GM18909 (cell line): ENCODE data around the gene ZNF417.
"Not testable (repeated sequence)": the region's sequence is repeated elsewhere in the genome, so short reads cannot be mapped to it uniquely, and the experiment has no call there.

ENCODE experiments used
- ATAC-seq: cut with Tn5 transposase; IDR thresholded peaks from one replicate; pipeline ENCODE4 v1.9.1; 2021; ENCODE audit warnings: mild to moderate bottlenecking; ENCODE audit not compliant: unreplicated experiment, poor library complexity

The ZNF417 gene

GRCh38 chr19:57888107-57888559 is 28.3 kb downstream of the ZNF417 start:
- no peak for ATAC-seq

GRCh38 chr19:57887195-57887941 is 29.0 kb downstream of the ZNF417 start:
- no peak for ATAC-seq

- ATAC-seq, result no peak
Observed at GRCh38 chr19:57886046-57886445, 30.3 kb downstream of the ZNF417 start.

DNA sequence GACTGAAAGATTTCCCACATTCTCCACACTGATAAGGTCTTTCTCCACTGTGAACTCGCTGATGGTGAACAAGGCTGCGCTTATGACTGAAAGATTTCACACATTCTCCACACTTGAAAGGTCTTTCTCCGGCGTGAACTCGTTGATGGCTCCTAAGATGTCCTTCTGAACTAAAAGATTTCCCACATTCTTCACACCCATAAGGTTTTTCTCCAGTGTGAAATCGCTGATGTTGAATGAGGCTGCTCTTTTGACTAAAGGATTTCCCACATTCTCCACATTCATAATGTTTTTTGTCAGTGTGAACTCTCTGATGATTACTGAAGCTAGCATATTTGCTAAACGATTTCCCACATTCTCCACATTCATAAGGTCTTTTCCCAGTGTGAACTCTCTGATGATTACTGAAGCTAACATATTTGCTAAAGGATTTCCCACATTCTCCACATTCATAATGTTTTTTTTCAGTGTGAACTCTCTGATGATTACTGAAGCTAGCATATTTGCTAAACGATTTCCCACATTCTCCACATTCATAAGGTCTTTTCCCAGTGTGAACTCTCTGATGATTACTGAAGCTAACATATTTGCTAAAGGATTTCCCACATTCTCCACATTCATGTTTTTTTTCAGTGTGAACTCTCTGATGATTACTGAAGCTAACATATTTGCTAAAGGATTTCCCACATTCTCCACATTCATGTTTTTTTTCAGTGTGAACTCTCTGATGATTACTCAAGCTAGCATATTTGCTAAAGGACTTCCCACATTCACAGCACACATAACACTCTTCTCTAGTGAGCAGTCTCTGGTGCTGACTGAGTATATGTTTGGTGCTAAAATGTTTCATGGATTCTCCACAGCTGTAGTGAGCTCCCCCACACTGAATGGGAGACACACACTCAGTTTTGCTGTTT is 42.3 kb downstream of the ZNF417 start:
- ATAC-seq, result not testable (repeated sequence)

DNA sequence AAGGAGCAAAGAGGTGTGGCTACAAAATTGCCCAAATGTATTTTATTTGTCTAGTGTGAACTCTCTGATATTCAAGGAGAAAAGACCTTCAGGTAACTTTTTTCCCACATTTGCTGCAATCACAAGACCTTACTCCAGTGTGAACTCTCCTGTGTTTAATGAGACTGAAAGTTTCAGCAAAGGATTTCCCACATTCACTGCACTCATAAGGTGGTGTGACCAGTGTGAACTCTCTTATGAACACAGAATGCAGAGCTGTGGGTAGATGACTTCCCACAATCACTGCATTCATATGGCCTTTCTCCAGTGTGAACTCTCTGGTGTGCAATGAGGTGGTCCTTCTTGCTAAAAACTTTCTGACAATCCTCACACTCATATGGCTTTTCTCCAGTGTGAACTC is 43.9 kb downstream of the ZNF417 start:
- no peak for ATAC-seq

GRCh38 chr19:57870225-57870624 is 46.2 kb downstream of the ZNF417 start:
- ATAC-seq, result no peak

DNA sequence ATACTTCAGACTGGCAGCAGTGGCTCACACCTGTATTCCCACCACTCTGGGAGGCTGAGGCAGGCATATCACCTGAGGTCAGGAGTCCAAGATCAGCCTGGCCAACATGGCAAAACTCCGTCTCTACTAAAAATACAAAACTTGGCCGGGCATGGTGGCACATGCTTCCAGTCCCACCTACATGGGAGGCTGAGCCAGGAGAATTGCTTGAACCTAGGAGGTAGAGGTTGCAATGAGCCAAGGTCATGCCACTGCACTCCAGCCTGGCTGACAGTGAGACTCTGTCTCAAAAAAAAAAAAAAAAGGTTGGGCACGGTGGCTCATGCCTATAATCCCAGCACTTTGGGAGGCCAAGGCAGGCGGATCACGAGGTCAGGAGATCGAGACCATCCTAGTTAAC is 46.7 kb downstream of the ZNF417 start:
- not testable (repeated sequence) for ATAC-seq

GRCh38 chr19:57867868-57868492 is 48.4 kb downstream of the ZNF417 start:
- ATAC-seq, result no peak
